Brain microvascular endothelial cell (primary cell): ENCODE measurements around the gene CORO2A.
A peak's percentile ranks its signal among the peaks of the same experiment; 100 is the strongest.

ENCODE experiments used
- DNase-seq: peaks from one replicate; pipeline ENCODE4 v3.0.0-alpha.2; 2020
- H3K27ac ChIP-seq: fragments of 250-450 bp; sonication (Bioruptor Pico); 2 replicates; pipeline ENCODE4 v1.5.1; 2020; ENCODE audit warnings: mild to moderate bottlenecking, moderate library complexity
- H3K27me3 ChIP-seq: fragments of 250-450 bp; sonication (Bioruptor Pico); replicated peaks from 2 replicates; pipeline ENCODE4 v1.5.1; 2020; ENCODE audit warnings: mild to moderate bottlenecking
- H3K36me3 ChIP-seq: fragments of 250-450 bp; sonication (Bioruptor Pico); replicated peaks from 2 replicates; pipeline ENCODE4 v1.5.1; 2020; ENCODE audit warnings: mild to moderate bottlenecking
- H3K4me3 ChIP-seq: 2 replicates; pipeline ENCODE4 v1.5.1; 2011; ENCODE audit warnings: low read depth, mild to moderate bottlenecking, control low read depth, low read length, moderate library complexity
- CTCF ChIP-seq: IDR thresholded peaks from 2 replicates; pipeline ENCODE4 v1.5.1; 2011; ENCODE audit warnings: low read depth, mild to moderate bottlenecking, moderate library complexity, low read length, control low read depth, inconsistent platforms; ENCODE audit errors: missing control alignments
- in situ Hi-C: cut with HindIII; loops from 2 replicates; pipeline ENCODE4 v1.10.0; 2017; ENCODE audit warnings: low sequenced_read_pairs, low pct_ligation_motif_present

The CORO2A gene

GRCh38 chr9:98195671-98196070 lies 3.2 kb upstream of the CORO2A start:
- H3K4me3 ChIP-seq: no peak overlapping the region
- H3K36me3 ChIP-seq: peaks cover 10% of the 10 kb centered on the region
- no peak for TF ChIP-seq CTCF
- no peaks in the 10 kb centered on the region for H3K27me3 ChIP-seq
- DNase-seq: no peak
- no peak overlapping the region for H3K27ac ChIP-seq
- in situ Hi-C loops: no loop called here

GRCh38 chr9:98193336-98193944 lies 1.0 kb upstream of the CORO2A start:
- TF ChIP-seq CTCF: no peak
- DNase-seq: no peak
- Histone ChIP-seq H3K36me3 (no peaks in the 10 kb centered on the region), H3K4me3 (peak overlapping the region; percentile 66), H3K27ac (no peak overlapping the region), H3K27me3 (no peaks in the 10 kb centered on the region)
- in situ Hi-C loops: no loop called here

GRCh38 chr9:98191671-98192502 lies 550 bp downstream of the CORO2A start:
- Histone ChIP-seq H3K27ac (no peak overlapping the region), H3K36me3 (no peaks in the 10 kb centered on the region), H3K4me3 (peak overlapping the region; percentile 51), H3K27me3 (no peaks in the 10 kb centered on the region)
- TF ChIP-seq CTCF: no peak
- in situ Hi-C loops: no loop called here
- no peak for DNase-seq

- TF ChIP-seq CTCF: no peak
- in situ Hi-C loops: no loop called here
- Histone ChIP-seq H3K27ac (no peak overlapping the region), H3K4me3 (no peak overlapping the region), H3K36me3 (no peaks in the 10 kb centered on the region), H3K27me3 (no peaks in the 10 kb centered on the region)
- no peak for DNase-seq
Measured at GRCh38 chr9:98191181-98191608, 1.2 kb downstream of the CORO2A start.

GRCh38 chr9:98190757-98191105 lies 1.7 kb downstream of the CORO2A start:
- in situ Hi-C loops: no loop called here
- TF ChIP-seq CTCF: no peak
- no peak for DNase-seq
- H3K27ac ChIP-seq: no peak overlapping the region
- H3K36me3 ChIP-seq: no peaks in the 10 kb centered on the region
- no peaks in the 10 kb centered on the region for H3K27me3 ChIP-seq
- H3K4me3 ChIP-seq: no peak overlapping the region

GRCh38 chr9:98189412-98189811 lies 3.0 kb downstream of the CORO2A start:
- no peak for TF ChIP-seq CTCF
- H3K27me3 ChIP-seq: no peaks in the 10 kb centered on the region
- no peak overlapping the region for H3K4me3 ChIP-seq
- no peak overlapping the region for H3K27ac ChIP-seq
- DNase-seq: no peak
- no peaks in the 10 kb centered on the region for H3K36me3 ChIP-seq
- in situ Hi-C loops: no loop called here
